ENCODE measurements around the gene RIMS4. TPM values are rescaled to one million over a fixed set of nuclear protein-coding genes. Genes with fewer than 3 reads are reported as not detected.
A peak's percentile ranks its signal among the peaks of the same experiment; 100 is the strongest.

The RIMS4 gene
- total and polyA plus RNA-seq, 12 donors: 0.11 to 6.3 (median 0.78) TPM; not detected in 1

GRCh38 chr20:44832724-44833123 is 22.4 kb upstream of the RIMS4 start:
- WGBS, 4 donors: 41 to 58% (median 50%) methylated on average over 2 to 3 of the region's 3 CpGs
- no peaks in the 10 kb centered on the region for H3K4me1 ChIP-seq (replicated peaks in 1 of 2)
- H3K36me3 ChIP-seq (replicated peaks in 1 of 2): no peaks in the 10 kb centered on the region
- DNase-seq: peak in 1 of 7 donors; percentile 15
- intact Hi-C loops (cut with DNase I): no loop called here
- H3K9me3 ChIP-seq (replicated peaks in 1 of 3): no peaks in the 10 kb centered on the region
- no peak overlapping the region for H3K4me3 ChIP-seq
- no peak for TF ChIP-seq POLR2A (IDR thresholded peaks at IDR 0.05)
- TF ChIP-seq, protein P1, sequence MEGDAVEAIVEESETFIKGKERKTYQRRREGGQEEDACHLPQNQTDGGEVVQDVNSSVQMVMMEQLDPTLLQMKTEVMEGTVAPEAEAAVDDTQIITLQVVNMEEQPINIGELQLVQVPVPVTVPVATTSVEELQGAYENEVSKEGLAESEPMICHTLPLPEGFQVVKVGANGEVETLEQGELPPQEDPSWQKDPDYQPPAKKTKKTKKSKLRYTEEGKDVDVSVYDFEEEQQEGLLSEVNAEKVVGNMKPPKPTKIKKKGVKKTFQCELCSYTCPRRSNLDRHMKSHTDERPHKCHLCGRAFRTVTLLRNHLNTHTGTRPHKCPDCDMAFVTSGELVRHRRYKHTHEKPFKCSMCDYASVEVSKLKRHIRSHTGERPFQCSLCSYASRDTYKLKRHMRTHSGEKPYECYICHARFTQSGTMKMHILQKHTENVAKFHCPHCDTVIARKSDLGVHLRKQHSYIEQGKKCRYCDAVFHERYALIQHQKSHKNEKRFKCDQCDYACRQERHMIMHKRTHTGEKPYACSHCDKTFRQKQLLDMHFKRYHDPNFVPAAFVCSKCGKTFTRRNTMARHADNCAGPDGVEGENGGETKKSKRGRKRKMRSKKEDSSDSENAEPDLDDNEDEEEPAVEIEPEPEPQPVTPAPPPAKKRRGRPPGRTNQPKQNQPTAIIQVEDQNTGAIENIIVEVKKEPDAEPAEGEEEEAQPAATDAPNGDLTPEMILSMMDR (IDR thresholded peaks at IDR 0.05): no peak
- no peak overlapping the region for H3K27ac ChIP-seq
- H3K27me3 ChIP-seq: peaks cover 15% of the 10 kb centered on the region

DNA sequence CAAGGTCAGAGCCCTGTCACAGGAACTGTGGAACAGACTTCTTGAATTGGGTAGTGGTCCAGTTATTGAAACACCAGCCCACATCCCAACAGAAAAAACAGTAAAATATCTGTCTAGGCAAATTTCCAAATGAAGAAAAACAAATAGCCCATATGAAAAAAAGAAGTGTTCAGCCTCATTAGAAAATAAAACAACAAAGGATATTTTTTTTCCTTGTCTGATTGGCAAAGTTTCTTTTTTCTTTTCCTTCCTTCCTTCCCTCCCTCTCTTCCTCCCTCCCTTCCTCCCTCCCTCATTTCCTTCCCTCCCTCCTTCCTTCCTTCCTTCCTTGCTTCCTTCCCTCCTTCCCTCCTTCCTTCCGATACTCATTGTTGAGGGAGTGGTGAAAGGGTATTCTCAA is 20.6 kb upstream of the RIMS4 start:
- Histone ChIP-seq H3K36me3 (replicated peaks in 1 of 2) (no peaks in the 10 kb centered on the region), H3K4me3 (no peak overlapping the region), H3K27ac (no peak overlapping the region), H3K4me1 (replicated peaks in 1 of 2) (no peaks in the 10 kb centered on the region), H3K9me3 (replicated peaks in 1 of 3) (no peaks in the 10 kb centered on the region), H3K27me3 (peaks cover 19% of the 10 kb centered on the region)
- TF ChIP-seq, protein P1 (IDR thresholded peaks at IDR 0.05): no peak
- no peak for TF ChIP-seq POLR2A (IDR thresholded peaks at IDR 0.05)
- intact Hi-C loops (cut with DNase I): no loop called here
- WGBS, 4 donors: 74 to 86% (median 82%) methylated on average over 1 of the region's 1 CpG
- DNase-seq: no peak

GRCh38 chr20:44830523-44830922 is 20.2 kb upstream of the RIMS4 start:
- no peak for DNase-seq
- TF ChIP-seq, protein P1 (IDR thresholded peaks at IDR 0.05): no peak
- TF ChIP-seq POLR2A (IDR thresholded peaks at IDR 0.05): no peak
- H3K27me3 ChIP-seq: peaks cover 19% of the 10 kb centered on the region
- no peaks in the 10 kb centered on the region for H3K9me3 ChIP-seq (replicated peaks in 1 of 3)
- no peaks in the 10 kb centered on the region for H3K4me1 ChIP-seq (replicated peaks in 1 of 2)
- no peak overlapping the region for H3K4me3 ChIP-seq
- H3K36me3 ChIP-seq (replicated peaks in 1 of 2): no peaks in the 10 kb centered on the region
- H3K27ac ChIP-seq: no peak overlapping the region
- intact Hi-C loops (cut with DNase I): no loop called here

GRCh38 chr20:44829688-44830087 is 19.3 kb upstream of the RIMS4 start:
- no peak for DNase-seq
- Histone ChIP-seq H3K4me1 (replicated peaks in 1 of 2) (no peaks in the 10 kb centered on the region), H3K27me3 (peaks cover 19% of the 10 kb centered on the region), H3K9me3 (replicated peaks in 1 of 3) (no peaks in the 10 kb centered on the region), H3K4me3 (no peak overlapping the region), H3K36me3 (replicated peaks in 1 of 2) (no peaks in the 10 kb centered on the region), H3K27ac (no peak overlapping the region)
- TF ChIP-seq, protein P1 (IDR thresholded peaks at IDR 0.05): no peak
- TF ChIP-seq POLR2A (IDR thresholded peaks at IDR 0.05): no peak
- WGBS, 4 donors: 78 to 91% (median 87%) methylated on average over 5 of the region's 5 CpGs
- intact Hi-C loops (cut with DNase I): no loop called here
